ENCODE results near the gene CPA2. TPM values are rescaled to one million over a fixed set of nuclear protein-coding genes. Genes with fewer than 3 reads are reported as not detected.
"Not testable (repeated sequence)": the region's sequence is repeated elsewhere in the genome, so short reads cannot be mapped to it uniquely, and the experiment has no call there.

Gene CPA2
- total RNA-seq, 1 donor from 2014 or later, result not detected

DNA sequence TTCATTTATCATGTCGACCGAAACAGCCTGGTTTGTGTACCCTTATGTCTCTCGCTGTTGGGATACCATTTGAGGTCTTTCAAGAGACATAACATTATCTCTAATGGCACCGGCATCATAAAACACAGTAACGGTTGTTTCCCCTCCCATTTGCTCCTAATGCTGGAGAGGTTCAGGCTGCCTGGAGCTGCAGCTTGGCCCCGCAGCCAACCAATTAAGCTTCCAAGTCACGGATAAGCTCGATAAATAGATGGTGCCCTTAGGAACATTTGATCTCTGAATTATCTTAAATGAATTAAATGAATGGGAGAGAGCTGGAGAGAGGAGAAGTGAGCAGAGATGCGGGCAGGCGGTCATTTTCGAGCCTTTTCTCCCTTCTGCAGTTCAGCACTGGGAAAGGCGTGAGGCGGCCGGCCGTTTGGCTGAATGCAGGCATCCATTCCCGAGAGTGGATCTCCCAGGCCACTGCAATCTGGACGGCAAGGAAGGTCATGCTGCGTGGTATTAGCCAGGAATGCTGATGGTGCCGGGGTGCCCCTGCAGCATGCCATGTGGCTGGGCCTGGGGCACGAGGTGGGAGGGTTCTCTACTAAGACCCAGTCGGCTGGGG lies 38.9 kb downstream of the CPA2 start:
- intact Hi-C loops (cut with micrococcal nuclease), result no loop called here

DNA sequence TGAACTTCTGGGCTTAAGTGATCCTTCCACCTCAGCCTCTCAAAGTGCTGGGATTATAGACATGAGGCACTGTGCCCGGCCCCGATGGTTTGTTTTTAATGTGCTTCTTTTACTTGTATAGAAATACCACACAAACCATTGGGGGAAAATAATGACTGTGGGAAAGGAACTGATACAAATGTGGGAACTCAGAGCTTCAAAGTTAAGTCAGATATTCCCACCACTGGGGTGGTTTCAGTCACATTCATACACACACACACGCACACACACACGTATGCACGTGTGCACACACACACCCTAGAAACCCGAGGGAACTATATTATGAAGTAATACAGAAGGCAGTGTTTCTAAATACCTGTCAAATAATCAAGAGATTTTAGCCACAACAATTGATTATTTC lies 43.3 kb downstream of the CPA2 start:
- intact Hi-C loops (cut with micrococcal nuclease), result no loop called here

DNA sequence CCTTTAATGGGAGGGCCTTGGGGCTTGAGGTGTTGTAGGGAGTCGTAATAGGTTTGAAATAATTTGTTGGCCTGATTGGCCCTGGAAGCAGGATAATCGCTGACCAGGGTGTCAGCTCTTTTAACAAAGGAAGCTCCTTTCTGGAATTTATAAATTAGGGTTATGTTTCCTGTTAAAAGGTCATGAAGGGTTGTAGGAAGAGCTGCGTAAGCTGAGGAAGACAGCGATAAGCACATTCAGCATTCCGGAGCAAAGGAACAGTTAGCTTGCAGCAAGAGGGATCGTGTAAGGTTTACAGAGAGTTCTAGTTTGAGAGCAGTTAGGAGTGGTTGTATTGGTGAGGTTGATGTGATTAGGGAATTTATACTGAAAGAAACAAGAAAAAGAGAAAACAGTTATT lies 47.6 kb downstream of the CPA2 start:
- intact Hi-C loops (cut with micrococcal nuclease), result no loop called here

DNA sequence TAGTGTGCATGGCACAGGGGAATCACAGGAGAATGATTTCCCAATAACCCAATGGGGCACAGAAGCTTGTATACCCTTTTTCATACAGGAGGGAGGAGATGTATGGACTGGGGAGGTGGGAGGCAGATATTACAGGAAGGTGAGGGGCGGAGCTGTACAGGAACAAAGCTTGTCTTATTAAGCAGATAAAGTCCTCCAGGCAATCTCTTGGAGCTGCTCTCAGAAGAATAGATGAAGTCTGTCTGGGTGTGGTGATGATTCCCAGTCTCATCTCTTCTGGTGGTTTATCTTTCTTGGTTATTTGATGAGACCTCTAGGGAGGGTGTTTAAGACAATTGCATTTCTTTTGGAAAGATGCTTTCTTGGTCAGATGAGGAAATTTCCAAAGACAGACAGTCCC lies 52.9 kb downstream of the CPA2 start:
- intact Hi-C loops (cut with micrococcal nuclease), result no loop called here

DNA sequence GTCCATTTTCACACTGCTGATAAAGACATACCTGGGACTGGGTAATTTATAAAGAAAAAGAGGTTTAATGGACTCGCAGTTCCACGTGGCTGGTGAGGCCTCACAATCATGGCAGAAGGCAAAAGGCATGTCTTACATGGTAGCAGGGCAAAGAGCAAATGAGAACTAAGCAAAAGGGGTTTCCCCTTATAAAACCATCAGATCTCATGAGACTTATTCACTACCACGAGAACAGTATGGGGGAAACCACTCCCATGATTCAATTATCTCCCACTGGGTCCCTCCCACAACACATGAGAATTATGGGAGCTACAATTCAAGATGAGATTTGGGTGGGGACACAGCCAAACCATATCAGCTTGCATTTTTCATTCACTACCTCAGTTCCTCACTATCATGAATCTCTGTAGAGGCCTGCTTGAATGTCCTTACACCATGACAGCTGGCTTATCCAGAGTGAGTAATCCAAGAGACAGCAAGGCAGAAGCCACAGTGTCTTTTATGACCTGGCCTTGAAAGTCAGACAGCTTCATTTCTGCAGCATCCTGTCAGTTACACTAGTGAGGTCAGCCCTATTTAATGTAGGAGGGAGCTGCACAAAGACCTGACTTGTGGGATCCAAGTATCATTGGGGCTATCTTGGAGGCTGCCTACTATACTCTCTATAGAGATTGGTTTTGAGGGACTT lies 55.0 kb downstream of the CPA2 start:
- intact Hi-C loops (cut with micrococcal nuclease), result not testable (repeated sequence)

DNA sequence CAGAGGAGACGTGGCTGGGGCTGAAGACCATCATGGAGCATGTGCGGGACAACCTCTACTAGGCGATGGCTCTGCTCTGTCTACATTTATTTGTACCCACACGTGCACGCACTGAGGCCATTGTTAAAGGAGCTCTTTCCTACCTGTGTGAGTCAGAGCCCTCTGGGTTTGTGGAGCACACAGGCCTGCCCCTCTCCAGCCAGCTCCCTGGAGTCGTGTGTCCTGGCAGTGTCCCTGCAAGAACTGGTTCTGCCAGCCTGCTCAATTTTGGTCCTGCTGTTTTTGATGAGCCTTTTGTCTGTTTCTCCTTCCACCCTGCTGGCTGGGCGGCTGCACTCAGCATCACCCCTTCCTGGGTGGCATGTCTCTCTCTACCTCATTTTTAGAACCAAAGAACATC lies 56.0 kb downstream of the CPA2 start:
- intact Hi-C loops (cut with micrococcal nuclease), result no loop called here

DNA sequence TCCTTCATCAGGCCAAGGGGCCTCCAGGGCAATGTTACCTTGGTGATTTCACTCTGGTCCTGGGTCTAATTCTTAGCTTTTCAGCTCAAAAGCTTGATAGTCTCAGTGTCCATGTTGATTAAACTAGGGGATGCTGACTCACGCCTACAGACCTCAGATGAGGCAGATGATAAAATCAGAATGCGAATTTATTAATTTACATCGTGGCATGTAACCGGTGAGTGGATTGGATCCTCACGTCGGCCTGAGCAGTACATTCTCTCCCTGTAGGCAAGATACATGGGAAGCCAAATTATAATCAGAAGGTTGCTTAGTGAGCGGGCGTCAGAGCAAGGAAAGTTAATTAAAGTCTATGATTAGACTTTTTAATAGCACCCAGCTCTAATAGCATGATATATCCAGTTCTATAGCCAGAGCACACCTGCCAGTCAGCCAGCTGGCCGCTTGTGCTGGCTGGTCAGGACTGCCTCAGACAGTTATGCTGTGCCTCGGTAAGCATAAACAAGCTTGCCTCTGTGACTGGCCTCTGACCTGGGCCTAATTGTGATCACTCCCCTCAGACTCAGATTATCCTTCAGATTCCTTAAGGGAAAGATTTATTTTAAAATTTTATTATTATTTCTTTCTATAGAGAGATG lies 57.8 kb downstream of the CPA2 start:
- intact Hi-C loops (cut with micrococcal nuclease), result no loop called here

DNA sequence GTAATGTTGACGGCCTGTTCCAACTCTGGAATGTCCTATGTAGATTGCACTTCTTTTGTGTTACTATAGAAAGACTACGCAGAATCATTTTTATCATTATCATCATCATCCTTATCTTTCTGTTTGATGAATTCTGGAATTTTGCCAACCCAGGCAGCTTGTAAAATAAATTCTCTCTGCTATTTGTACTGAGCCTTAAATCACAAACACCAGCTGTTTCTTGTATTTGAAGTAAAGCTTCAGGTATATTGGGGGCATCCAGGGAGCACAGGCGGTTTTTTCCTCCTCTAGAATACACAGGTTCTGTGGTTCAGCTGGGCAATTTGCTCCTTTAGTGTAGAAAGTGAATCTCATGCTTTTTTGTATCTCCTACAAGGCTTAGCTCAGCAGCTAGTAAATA lies 63.0 kb downstream of the CPA2 start:
- intact Hi-C loops (cut with micrococcal nuclease), result no loop called here

DNA sequence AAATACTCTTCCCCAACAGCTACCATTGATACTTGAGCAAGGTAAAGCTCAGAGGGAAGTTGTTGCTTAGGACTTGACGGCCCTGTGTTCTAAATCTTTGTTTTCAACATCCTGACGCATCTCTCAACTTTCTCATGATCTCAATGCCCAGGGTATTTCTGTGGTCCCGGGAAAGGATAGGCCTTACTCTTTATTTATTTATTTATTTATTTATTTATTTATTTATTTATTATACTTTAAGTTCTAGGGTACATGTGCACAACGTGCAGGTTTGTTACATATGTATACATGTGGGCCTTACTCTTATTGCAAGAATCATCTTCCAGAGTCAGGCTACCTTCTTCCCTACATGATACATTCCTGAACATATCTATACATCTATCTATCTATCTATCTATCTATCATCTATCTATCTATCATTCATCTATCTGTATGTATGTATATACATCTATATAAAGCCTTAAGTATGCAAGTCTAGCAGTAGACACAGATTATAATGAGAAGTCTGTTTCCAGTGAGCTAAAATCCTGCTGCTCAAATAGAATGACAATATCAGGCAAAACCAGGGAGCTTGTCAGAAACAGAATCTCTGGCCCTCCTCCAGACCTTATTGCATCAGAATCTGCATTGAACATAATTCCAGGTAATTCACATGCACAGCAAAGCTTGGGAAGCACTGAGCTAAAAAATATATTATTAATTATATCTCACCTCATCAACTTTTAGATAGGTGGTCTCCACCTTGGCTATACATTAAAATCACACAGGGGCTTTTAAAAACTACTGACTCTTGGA lies 65.8 kb downstream of the CPA2 start:
- intact Hi-C loops (cut with micrococcal nuclease), result no loop called here

DNA sequence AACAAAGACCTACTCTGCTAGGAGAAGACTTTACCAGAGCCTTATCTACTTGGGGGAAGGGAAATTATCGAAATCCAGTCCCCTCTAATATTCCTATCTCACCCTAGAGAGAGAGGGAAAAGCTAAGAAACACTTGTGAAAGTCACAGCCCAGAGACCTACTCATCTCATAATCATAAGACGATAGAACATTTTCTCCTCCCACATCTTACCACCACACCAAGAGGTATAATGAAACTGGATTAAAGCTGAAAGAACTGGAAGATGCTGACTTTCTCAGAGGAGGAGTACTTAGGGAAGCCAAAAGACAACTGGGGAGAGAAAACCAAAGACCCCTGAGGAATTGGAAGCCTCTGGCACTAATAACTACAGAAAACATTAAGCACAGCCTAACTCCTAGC lies 67.2 kb downstream of the CPA2 start:
- intact Hi-C loops (cut with micrococcal nuclease), result no loop called here

DNA sequence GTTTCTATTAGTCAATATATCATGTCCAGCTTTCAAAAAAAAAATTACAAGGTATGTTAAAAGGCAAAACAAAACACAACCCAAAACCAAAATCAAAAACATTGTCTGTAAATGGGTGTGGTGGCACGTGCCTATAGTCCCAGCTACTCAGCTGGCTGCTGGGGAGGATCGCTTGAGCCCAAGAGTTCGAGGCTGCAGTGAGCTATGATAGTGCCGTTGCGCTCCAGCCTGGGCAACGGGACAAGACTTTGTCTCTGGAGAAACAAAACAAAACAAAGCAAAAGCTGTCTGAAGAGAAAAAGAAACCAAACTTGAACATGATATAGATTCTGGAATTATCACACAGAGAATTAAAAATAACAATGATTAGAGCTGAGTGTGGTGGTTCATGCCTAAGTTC lies 67.6 kb downstream of the CPA2 start:
- intact Hi-C loops (cut with micrococcal nuclease), result no loop called here

DNA sequence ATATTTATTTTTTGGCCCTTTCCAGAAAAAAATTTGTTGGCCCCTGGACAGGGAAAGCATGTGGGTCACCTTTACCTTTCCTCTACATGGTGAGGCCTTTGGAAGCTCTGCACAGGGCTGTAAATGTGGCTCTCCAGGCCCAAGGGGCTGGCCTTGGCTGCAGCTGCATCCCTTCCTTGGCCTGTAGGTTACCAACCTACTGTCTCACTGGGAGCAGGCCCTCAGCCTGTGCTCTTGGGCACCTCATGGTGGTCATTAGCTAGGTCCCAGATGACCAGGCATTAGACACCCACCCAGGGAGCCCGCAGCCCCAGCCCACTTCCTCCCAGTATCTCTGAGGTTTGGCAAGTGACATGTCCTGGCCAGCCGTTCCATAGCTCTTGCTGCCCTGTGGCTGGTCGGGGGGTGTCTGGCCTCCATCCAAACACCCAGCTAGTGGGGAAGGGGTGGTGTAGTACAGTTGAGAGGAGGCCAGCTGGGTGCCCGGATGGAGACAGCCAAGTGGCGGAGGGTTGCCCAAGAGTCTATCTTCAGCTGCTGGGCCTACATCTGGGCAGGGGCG lies 70.8 kb downstream of the CPA2 start:
- intact Hi-C loops (cut with micrococcal nuclease), result no loop called here

DNA sequence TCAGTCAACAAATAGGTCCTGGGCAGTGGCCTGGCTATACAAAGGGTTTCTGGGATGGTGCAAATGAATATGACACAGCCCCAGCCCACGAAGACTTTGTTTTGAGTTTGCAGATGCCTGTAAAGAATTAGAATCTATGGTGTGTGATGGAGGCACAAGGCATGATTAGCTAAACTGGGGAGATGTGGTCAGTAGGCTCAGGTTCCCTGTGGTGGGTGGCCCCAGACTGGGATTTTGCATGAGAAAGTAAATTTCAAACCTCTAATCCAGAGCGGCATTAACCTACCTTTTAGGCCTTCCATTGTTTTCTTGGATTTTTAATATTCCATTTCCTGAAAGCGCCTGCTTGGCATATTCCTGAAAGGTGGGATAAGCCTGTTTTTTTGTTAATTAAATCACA lies 71.6 kb downstream of the CPA2 start:
- intact Hi-C loops (cut with micrococcal nuclease), result no loop called here

Other genes with a start within 250 kb of the CPA2 start
- 22.6 and 24.6 TPM in 2 replicates for gene ZC3HC1, start 215.5 kb upstream of the CPA2 start, total RNA-seq
- 14.5 and 15.0 TPM in 2 replicates for gene KLHDC10, start 196.3 kb upstream of the CPA2 start, total RNA-seq
- 38.4 and 41.9 TPM in 2 replicates for gene TMEM209, start 61.5 kb upstream of the CPA2 start, total RNA-seq
- gene SSMEM1, start 59.0 kb upstream of the CPA2 start, total RNA-seq, result not detected in 2 replicates
- not detected in 2 replicates for gene CPA4, start 26.3 kb downstream of the CPA2 start, total RNA-seq
- 1.0 and 1.7 TPM in 2 replicates for gene CPA5, start 78.0 kb downstream of the CPA2 start, total RNA-seq
- gene CPA1, start 113.6 kb downstream of the CPA2 start, total RNA-seq, result not detected in 2 replicates
- 19.5 and 23.5 TPM in 2 replicates for gene CEP41, start 174.2 kb downstream of the CPA2 start, total RNA-seq
- 1.8 and 2.6 TPM in 2 replicates for gene MEST, start 225.2 kb downstream of the CPA2 start, total RNA-seq

Data from T-helper 2 cell treated with Interferon-gamma antibody and Interleukin-4, amounts not matched to agents 100 ng/mL and 5 ng/mL, for 36 hours (primary cell).